Superior temporal gyrus (tissue), 1 donor: ENCODE data around the gene LILRB2.
"Not testable (repeated sequence)": the region's sequence is repeated elsewhere in the genome, so short reads cannot be mapped to it uniquely, and the experiment has no call there.

Source experiments
- DNase-seq: peaks from one replicate; pipeline ENCODE4 v3.0.0-alpha.2; 2016; ENCODE audit errors: extremely low spot score

LILRB2 gene

GRCh38 chr19:54242234-54242633, 38.7 kb downstream of the LILRB2 start:
- DNase-seq = not testable (repeated sequence)

- not testable (repeated sequence) for DNase-seq
These were observed 40.3 kb downstream of the LILRB2 start for GRCh38 chr19:54240372-54241336.

DNA sequence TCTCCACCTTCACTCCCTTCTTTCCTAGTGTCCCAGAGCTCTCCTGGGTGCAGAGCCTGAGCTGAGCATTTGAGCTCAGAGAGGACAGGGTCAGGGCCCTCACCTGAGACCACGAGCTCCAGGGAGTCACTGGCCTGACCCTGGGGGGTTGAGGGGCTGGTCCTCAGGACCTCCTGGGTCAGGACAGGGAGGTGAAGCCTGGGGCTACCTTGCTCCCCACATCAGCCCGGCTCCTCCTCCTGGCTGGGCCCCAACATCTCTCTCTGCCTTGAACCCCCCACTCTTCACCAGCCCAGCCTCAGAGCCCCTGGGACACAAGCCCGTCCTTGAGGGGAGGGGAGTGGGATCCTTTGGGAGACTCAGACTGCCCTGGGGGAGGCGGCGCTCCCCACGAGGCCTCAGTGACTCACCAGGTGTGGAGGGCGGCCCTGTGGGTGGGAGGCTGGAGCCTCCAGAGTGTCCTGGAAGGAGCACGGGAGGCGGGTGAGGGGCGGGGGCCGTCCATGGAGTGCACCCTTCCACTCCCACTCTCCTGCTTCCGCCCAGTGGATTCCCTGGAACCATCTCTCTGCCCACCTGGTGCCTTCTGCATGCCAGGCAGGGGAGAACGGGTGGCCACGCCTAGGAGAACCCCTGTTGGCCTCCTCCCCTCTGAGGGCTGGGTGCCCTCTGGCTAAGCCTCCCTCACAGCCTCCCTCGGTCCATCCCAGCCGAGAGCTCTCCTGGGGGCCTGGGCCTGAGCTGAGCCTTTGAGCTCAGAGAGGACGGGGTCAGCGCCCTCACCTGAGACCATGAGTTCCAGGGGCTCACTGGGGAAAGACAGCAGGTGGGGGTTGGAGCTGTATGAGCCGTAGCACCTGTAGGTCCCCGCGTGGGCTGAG, 41.2 kb downstream of the LILRB2 start:
- not testable (repeated sequence) for DNase-seq

DNA sequence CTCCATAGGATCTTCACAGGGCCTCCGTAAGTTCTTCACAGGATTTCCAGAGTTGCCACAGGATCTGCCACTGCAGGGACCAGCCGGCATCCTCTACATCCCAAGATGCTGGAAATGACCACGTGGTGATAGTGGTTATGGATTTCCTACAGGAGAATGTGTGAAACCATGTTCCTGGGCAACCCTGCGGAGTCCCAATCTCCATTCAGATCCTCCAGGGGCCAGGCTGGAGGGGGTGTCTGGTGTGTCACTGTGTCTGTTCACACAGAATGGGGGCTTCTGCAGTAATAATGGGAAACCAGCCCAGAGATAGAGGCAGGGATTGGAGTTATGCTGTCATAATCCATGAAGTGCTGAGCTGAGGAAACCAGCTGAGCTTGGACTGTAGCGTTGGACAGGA, 47.0 kb downstream of the LILRB2 start:
- DNase-seq = no peak

DNA sequence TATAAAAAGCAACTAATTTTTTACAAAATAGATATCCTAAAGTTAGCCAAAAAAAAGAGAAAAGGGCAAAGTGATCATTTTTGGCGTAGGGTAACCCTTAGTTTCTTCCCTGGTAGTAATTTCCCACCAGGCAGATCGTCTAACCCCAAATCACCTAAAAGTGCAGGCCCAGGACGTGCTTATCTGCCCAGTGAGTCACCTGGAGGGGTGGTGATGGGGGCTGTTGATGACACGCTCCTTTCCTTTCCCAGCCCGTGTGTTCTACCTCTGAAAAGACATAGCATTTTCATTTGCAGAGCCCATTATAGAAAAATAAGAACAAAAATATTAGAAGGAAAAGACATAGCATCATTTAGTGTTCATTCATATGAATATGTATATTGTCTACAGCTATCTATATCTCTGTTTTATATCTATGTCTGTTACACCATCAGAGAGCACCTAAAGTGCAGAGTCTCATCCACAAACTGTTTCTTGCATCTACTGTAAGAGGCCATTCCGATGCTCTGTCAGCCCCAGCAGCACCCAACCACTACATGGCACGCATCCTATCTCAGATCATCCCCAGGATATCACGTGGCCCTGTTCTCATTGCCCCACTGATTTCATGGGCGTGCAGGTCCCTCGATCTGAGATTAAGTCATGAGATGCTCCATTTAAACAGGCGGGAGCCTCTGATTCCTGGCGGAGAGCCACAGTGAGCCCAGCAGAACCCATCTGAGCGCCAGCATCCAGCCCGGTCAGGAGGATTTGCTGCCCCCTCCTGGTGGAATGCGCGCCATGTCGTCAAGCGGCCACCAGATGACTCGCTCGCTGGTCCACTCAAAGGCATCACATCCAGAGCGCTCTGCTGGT, 49.6 kb downstream of the LILRB2 start:
- peak; percentile 92 for DNase-seq

DNA sequence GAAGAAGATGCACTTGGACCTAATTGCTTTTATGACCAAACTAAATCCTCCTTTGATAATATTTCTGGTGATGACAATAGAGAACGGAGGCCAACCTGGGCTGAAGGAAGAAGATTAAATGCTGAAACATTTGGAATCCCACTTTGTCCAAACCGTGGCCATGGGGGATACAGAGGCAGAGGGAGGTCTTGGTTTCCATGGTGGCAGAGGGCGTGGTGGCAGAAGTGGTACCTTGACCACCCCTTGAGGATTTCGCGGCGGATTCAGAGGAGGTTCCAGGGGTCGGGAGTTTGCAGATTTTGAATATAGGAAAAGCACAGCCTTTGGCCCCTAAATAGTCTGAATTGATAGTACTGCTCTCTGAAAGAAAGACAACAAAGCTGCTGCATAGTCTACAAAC, 50.9 kb downstream of the LILRB2 start:
- no peak for DNase-seq

GRCh38 chr19:54229146-54229545, 51.8 kb downstream of the LILRB2 start:
- DNase-seq = no peak

DNA sequence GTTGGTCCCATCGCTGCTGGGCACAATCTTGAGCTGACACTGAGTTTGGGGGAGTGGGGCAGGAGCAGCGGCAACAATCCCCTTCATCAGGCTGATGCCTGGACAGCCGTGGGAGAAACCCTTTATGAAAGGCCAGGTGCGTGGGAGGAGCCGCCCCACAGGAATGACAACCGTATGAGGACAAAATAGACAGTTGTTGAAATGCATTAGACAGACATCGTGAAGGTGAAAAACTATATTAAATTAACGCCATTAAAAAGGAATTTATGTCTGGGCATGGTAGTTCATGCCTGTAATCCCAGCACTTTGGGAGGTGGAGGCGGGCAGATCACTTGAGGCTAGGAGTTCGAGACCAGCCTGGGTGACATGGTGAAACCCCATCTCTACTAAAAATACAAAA, 56.3 kb downstream of the LILRB2 start:
- not testable (repeated sequence) for DNase-seq

DNA sequence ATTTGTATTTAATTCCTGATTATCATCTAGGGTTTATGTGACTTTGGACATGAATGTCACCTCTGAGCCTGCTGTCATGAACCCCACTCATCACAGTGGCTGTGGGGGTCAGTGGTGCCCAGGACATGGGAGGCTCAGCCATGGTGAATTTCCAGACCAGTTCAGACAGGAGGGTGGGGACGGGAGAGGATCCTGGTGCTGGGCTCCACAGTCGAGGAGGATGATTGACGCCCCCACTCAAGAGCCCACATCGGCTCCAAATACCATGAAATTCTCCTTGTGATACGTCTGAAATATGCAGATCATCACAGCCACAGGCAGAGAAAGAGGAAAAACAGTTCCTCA, 57.0 kb downstream of the LILRB2 start:
- DNase-seq = not testable (repeated sequence)
